GM12878 (cell line): ENCODE results near the gene HYOU1. TPM values are rescaled to one million over a fixed set of nuclear protein-coding genes. Genes with fewer than 3 reads are reported as not detected.

Experiments
- ATAC-seq: fragments of 200-7000 bp; cut with Tn5 transposase; 3 replicates; pipeline ENCODE4 v1.9.1; 2020; ENCODE audit warnings: mild to moderate bottlenecking, moderate library complexity
- BruUV-seq: library from RNA; stranded (reverse); fragments of 400-500 nt; replicated peaks from 2 replicates; lab custom pipeline; 2021; lab: Mats Ljungman, UMichigan
- CTCF ChIA-PET: fragments of 300-600 bp; sonication (Branson Sonifier 250); formaldehyde crosslinking; extraction: SDS; loops from one replicate; lab custom pipeline; 2021; ENCODE audit warnings: inconsistent platforms; lab: Yijun Ruan, JAX
- POLR2A ChIA-PET: fragments of 350-600 bp; formaldehyde crosslinking; extraction: SDS; loops from one replicate; lab custom pipeline; 2021; ENCODE audit warnings: inconsistent platforms; lab: Charles Lee
- RAD21 ChIA-PET: fragments of 300-600 bp; sonication (Branson Sonifier 250); formaldehyde crosslinking; loops from one replicate; lab custom pipeline; 2023; ENCODE audit warnings: antibody characterized with exemption; ENCODE audit not compliant: unreplicated experiment; lab: Charles Lee
- SMC1A ChIA-PET: fragments of 300-600 bp; sonication (Branson Sonifier 250); formaldehyde crosslinking; loops from one replicate; lab custom pipeline; 2023; ENCODE audit not compliant: unreplicated experiment, uncharacterized antibody; lab: Charles Lee
- DNase-seq: peaks from one replicate; pipeline ENCODE4 v3.0.0-alpha.2; 2011; ENCODE audit warnings: low read depth, low spot score
- FAIRE-seq: peaks from 3 replicates; lab custom pipeline; 2011; peaks lifted over from hg19 to GRCh38; lab: Jason Lieb, UNC
- H2AFZ ChIP-seq: 2 replicates; pipeline ENCODE4 v1.6.0; 2011; ENCODE audit warnings: low read depth, low read length, control low read depth; ENCODE audit not compliant: control insufficient read depth
- H3K27ac ChIP-seq: 2 replicates; pipeline ENCODE4 v1.5.1; 2011; ENCODE audit warnings: control low read depth; ENCODE audit not compliant: control insufficient read depth, insufficient read depth
- H3K27me3 ChIP-seq, 2 experiments: replicated peaks in 1 of 2; 2 replicates each; pipeline versions ENCODE4 v1.6.0 to v1.6.1; 2011; ENCODE audit warnings: low read length in 1 of 2; ENCODE audit not compliant: control insufficient read depth in 2 of 2, insufficient read depth in 2 of 2
- H3K36me3 ChIP-seq, 2 experiments: 2 replicates each; pipeline ENCODE4 v1.5.1; 2011; ENCODE audit warnings: low read length in 1 of 2; ENCODE audit not compliant: control insufficient read depth in 2 of 2, insufficient read depth in 2 of 2
- H3K4me1 ChIP-seq: 2 replicates; pipeline ENCODE4 v1.6.1; 2011; ENCODE audit warnings: mild to moderate bottlenecking, low read length, moderate library complexity, mixed read lengths; ENCODE audit not compliant: control insufficient read depth, insufficient read depth
- H3K4me2 ChIP-seq: 2 replicates; pipeline ENCODE4 v1.6.0; 2011; ENCODE audit warnings: control low read depth; ENCODE audit not compliant: control insufficient read depth, insufficient read depth
- H3K4me3 ChIP-seq: fragments of 200-600 bp; sonication (generic); 2 replicates; pipeline ENCODE4 v1.5.1; 2016
- H3K79me2 ChIP-seq: 2 replicates; pipeline ENCODE4 v1.6.0; 2011; ENCODE audit warnings: low read length; ENCODE audit not compliant: control insufficient read depth, insufficient read depth
- H3K9ac ChIP-seq: 2 replicates; pipeline ENCODE4 v1.8.0; 2011; ENCODE audit warnings: low read length, control low read depth, mixed read lengths; ENCODE audit not compliant: control insufficient read depth, insufficient read depth
- H3K9me3 ChIP-seq: replicated peaks from 3 replicates; pipeline ENCODE4 v1.5.1; 2011; ENCODE audit warnings: mild to moderate bottlenecking, low read length; ENCODE audit not compliant: control insufficient read depth, insufficient read depth
- H4K20me1 ChIP-seq: 2 replicates; pipeline ENCODE4 v1.6.0; 2011; ENCODE audit not compliant: control insufficient read depth, insufficient read depth
- BMI1 ChIP-seq: fragments of 450-650 bp; IDR thresholded peaks from 2 replicates; pipeline ENCODE4 v1.6.1; 2016; ENCODE audit warnings: mild to moderate bottlenecking, moderate library complexity, borderline replicate concordance
- CBFB ChIP-seq: IDR thresholded peaks from 2 replicates; pipeline ENCODE4 v1.6.1; 2016; ENCODE audit warnings: antibody characterized with exemption, low read depth
- CHD2 ChIP-seq: IDR thresholded peaks from 2 replicates; pipeline ENCODE4 v1.6.1; 2011; ENCODE audit warnings: low read depth, low read length, improper control_type of control experiment, borderline replicate concordance
- FOS ChIP-seq: IDR thresholded peaks from 3 replicates; pipeline ENCODE4 v1.6.1; 2011; ENCODE audit warnings: borderline replicate concordance; ENCODE audit not compliant: insufficient read length; ENCODE audit errors: extremely low read depth
- MXI1 ChIP-seq: fragments of 150-350 bp; IDR thresholded peaks from 2 replicates; pipeline ENCODE4 v1.6.1; 2011; ENCODE audit warnings: low read depth, mild to moderate bottlenecking, inconsistent platforms, low read length, improper control_type of control experiment
- PAX8 ChIP-seq: fragments of 450-650 bp; IDR thresholded peaks from 2 replicates; pipeline ENCODE4 v1.6.1; 2017; ENCODE audit warnings: mild to moderate bottlenecking, moderate library complexity
- POLR2AphosphoS2 ChIP-seq: IDR thresholded peaks from 2 replicates; pipeline ENCODE4 v1.6.1; 2011; ENCODE audit warnings: low read depth, mild to moderate bottlenecking, low read length, improper control_type of control experiment, moderate library complexity
- POU2F2 ChIP-seq: IDR thresholded peaks from 3 replicates; pipeline ENCODE4 v1.6.1; 2011; ENCODE audit warnings: low read depth, mild to moderate bottlenecking, low read length, borderline replicate concordance
- RAD21 ChIP-seq: IDR thresholded peaks from 2 replicates; pipeline ENCODE4 v1.6.1; 2011; ENCODE audit warnings: mild to moderate bottlenecking, low read depth, low read length, moderate library complexity; ENCODE audit not compliant: insufficient read depth
- STAT1 ChIP-seq: fragments of 450-650 bp; conservative IDR thresholded peaks from 2 replicates; pipeline ENCODE4 v1.6.1; 2014; ENCODE audit warnings: antibody characterized with exemption, mild to moderate bottlenecking
- ZNF207 ChIP-seq: fragments of 450-650 bp; IDR thresholded peaks from 2 replicates; pipeline ENCODE4 v1.6.1; 2014; ENCODE audit warnings: antibody characterized with exemption, mild to moderate bottlenecking, borderline replicate concordance
- ZNF384 ChIP-seq: IDR thresholded peaks from 2 replicates; pipeline ENCODE4 v1.6.1; 2012; ENCODE audit warnings: low read depth, mild to moderate bottlenecking, low read length, improper control_type of control experiment, borderline replicate concordance
- WGBS: methylation state at CpG from one replicate; pipeline ENCODE4 v1.1.6; 2016; ENCODE audit warnings: low lambda C conversion rate; ENCODE audit not compliant: insufficient replicate concordance, insufficient coverage; ENCODE audit errors: missing lambda C conversion rate; 5-methylcytosine and 5-hydroxymethylcytosine counted together
- in situ Hi-C: fragments of 300-500 bp; cut with MboI; formaldehyde crosslinking; loops from 9 replicates; pipeline ENCODE4 v1.14.3; 2018; ENCODE audit warnings: mixed read lengths
- intact Hi-C: fragments of 100-400 bp; cut with micrococcal nuclease; formaldehyde crosslinking; loops from one replicate; pipeline ENCODE4 v1.14.2; 2022; ENCODE audit not compliant: unreplicated experiment
- polyA plus RNA-seq, 11 experiments: library from polyadenylated mRNA; depleted of rRNA in 4 of 11; unstranded in 6 of 11; stranded (reverse) in 5 of 11; fragments of >200 nt; fragmentation: Nextera tagmentation in 4 of 11; fragmentation: Illumina TruSeq in 1 of 11; extraction: Ambion mirVana in 4 of 11; extraction: Trizol in 1 of 11; gene quantifications; 1 replicate in 1 of 11; 2 replicates in 10 of 11; pipeline versions ENCODE4 v1.2.1 to v1.2.3, GENCODE V29; 2011 to 2016; ENCODE audit warnings: inconsistent platforms in 2 of 11, missing spikeins in 2 of 11, low read depth in 1 of 11
- total RNA-seq, 4 experiments: library from RNA; depleted of rRNA in 3 of 4; stranded (reverse); fragments of >200 nt in 3 of 4; fragmentation: Illumina TruSeq in 1 of 4; extraction: Trizol in 1 of 4; gene quantifications; 2 replicates each; pipeline versions ENCODE4 v1.2.1 to v1.2.3, GENCODE V29; 2013 to 2021
- TF ChIP-seq, protein P1 (sequence below): fragments of 450-650 bp; IDR thresholded peaks from 2 replicates; pipeline ENCODE4 v1.6.1; 2017; ENCODE audit warnings: mild to moderate bottlenecking
- TF ChIP-seq, protein P2 (sequence below): IDR thresholded peaks from 2 replicates; pipeline ENCODE4 v1.6.1; 2012; ENCODE audit warnings: low read depth, low read length, improper control_type of control experiment

The HYOU1 gene
- total and polyA plus RNA-seq, 10 of the 15 experiments (the other 5 are each of a cell fraction or from before 2014, with no cell fraction given): 15.4 to 157 (median 109) TPM

DNA sequence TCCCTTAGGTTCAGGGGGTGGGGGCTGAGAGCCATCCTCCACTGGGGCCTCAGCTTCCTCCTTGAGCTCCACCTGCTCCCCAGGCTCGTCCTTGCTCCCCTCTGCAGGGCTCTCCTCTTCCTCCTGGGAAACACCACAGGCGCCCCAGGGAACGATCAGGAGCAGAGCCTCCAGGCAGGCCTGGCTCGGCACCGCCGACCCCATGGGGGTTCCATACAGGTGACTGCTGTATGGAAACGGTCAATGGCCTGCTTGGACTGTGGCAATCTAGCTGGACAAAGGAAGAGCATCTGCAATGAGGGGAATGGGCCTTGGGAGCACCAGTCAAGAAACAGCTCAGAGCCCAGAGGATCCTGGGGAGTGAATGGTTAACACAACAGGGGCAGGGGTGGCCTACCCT, 7.9 kb downstream of the HYOU1 start:
- peaks cover 11% of the 10 kb centered on the region for H3K79me2 ChIP-seq
- no peaks in the 10 kb centered on the region for H3K9me3 ChIP-seq
- FAIRE-seq (no peak), DNase-seq (no peak), ATAC-seq (no peak)
- intact Hi-C loops: no loop called here
- H2AFZ ChIP-seq: no peak overlapping the region
- 86% methylated on average over 7 of the region's 7 CpGs for WGBS
- H3K27ac ChIP-seq: no peak overlapping the region
- no TSS peak for BruUV-seq
- ChIA-PET SMC1A (no interaction called here), POLR2A (interaction anchor here (1.1 to 2.5 kb wide), 2 partner anchors 7 to 19 kb away, joined by 3 to 10 read pairs; partner anchors contain the start of gene VPS11), RAD21 (no interaction called here), CTCF (no interaction called here)
- no peaks in the 10 kb centered on the region for H3K27me3 ChIP-seq
- no peak overlapping the region for H3K9ac ChIP-seq
- no peak overlapping the region for H3K4me3 ChIP-seq
- peaks cover 47 to 48% of the 10 kb centered on the region in 2 experiments for H3K36me3 ChIP-seq
- no peaks in the 10 kb centered on the region for H4K20me1 ChIP-seq
- in situ Hi-C loops: no loop called here
- no peak overlapping the region for H3K4me2 ChIP-seq
- peaks cover 24% of the 10 kb centered on the region for H3K4me1 ChIP-seq
- TF ChIP-seq ZNF207: no peak
- TF ChIP-seq CHD2: no peak
- TF ChIP-seq, protein P1, sequence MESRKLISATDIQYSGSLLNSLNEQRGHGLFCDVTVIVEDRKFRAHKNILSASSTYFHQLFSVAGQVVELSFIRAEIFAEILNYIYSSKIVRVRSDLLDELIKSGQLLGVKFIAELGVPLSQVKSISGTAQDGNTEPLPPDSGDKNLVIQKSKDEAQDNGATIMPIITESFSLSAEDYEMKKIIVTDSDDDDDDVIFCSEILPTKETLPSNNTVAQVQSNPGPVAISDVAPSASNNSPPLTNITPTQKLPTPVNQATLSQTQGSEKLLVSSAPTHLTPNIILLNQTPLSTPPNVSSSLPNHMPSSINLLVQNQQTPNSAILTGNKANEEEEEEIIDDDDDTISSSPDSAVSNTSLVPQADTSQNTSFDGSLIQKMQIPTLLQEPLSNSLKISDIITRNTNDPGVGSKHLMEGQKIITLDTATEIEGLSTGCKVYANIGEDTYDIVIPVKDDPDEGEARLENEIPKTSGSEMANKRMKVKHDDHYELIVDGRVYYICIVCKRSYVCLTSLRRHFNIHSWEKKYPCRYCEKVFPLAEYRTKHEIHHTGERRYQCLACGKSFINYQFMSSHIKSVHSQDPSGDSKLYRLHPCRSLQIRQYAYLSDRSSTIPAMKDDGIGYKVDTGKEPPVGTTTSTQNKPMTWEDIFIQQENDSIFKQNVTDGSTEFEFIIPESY: no peak
- no peak for TF ChIP-seq BMI1
- TF ChIP-seq, all 136 proteins: peak for 0

DNA sequence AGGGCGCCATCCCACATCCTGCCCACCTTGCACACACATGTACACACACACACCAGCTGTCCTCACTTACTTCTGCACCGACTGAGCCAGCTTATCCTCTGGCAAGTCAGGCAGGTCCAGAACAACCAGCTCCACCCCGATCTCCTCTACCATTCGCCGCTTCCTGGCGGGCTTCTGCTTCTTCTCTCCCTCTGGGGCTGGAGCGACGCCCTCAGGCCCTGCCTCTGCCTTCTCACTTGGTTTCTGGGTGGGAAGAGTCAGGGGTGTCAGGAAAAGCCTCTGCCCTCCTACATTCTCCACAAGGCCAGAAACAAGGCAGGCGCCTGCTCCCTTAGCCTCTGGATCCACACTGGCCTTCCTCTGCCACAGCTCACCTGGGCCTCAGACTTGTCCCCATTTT, 8.4 kb downstream of the HYOU1 start:
- ATAC-seq: no peak
- CTCF ChIA-PET: no interaction called here
- in situ Hi-C loops (no loop called here), intact Hi-C loops (no loop called here)
- RAD21 ChIA-PET: no interaction called here
- 93% methylated on average over 9 of the region's 9 CpGs for WGBS
- Histone ChIP-seq H3K27ac (no peak overlapping the region), H3K36me3 (peaks cover 44 to 45% of the 10 kb centered on the region in 2 experiments), H2AFZ (no peak overlapping the region), H3K9ac (no peak overlapping the region), H3K4me2 (no peak overlapping the region), H3K79me2 (peaks cover 9% of the 10 kb centered on the region), H3K9me3 (no peaks in the 10 kb centered on the region), H3K27me3 (no peaks in the 10 kb centered on the region), H3K4me3 (no peak overlapping the region), H3K4me1 (peaks cover 24% of the 10 kb centered on the region), H4K20me1 (no peaks in the 10 kb centered on the region)
- SMC1A ChIA-PET: no interaction called here
- DNase-seq: no peak
- no peak for FAIRE-seq
- POLR2A ChIA-PET: interaction anchor here (0.9 to 2.5 kb wide), 3 partner anchors 7 to 19 kb away, joined by 3 to 10 read pairs (median 3); partner anchors contain the start of gene VPS11
- TSS peak; percentile 8 for BruUV-seq
- TF ChIP-seq RAD21 (no peak), FOS (no peak), PAX8 (no peak), POU2F2 (no peak), CBFB (no peak), ZNF384 (no peak), MXI1 (no peak), POLR2AphosphoS2 (no peak), STAT1 (no peak)
- TF ChIP-seq, protein P2, sequence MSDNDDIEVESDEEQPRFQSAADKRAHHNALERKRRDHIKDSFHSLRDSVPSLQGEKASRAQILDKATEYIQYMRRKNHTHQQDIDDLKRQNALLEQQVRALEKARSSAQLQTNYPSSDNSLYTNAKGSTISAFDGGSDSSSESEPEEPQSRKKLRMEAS: no peak
